ENCODE data around the gene ADAMTS17. TPM values are rescaled to one million over a fixed set of nuclear protein-coding genes. Genes with fewer than 3 reads are reported as not detected.

ADAMTS17 gene
- total and polyA plus RNA-seq, 9 of the 15 experiments (the other 6 are each of a cell fraction or from before 2014, with no cell fraction given), result 0.01 to 0.14 (median 0.07) TPM; not detected in 6

- TF ChIP-seq STAT6 (CRISPR knock-in tag; IDR thresholded peaks at IDR 0.05), result no peak
- TF ChIP-seq ZNF395 (CRISPR knock-in tag; IDR thresholded peaks at IDR 0.05), result no peak
- TF ChIP-seq SLC30A9 (CRISPR knock-in tag; IDR thresholded peaks at IDR 0.05), result no peak
- no peak for TF ChIP-seq NR3C1 (CRISPR knock-in tag; IDR thresholded peaks at IDR 0.05)
- TF ChIP-seq NFIX (CRISPR knock-in tag; IDR thresholded peaks at IDR 0.05; ENCODE audit: low read depth), result no peak
Measured at GRCh38 chr15:100108846-100109245, 232.9 kb downstream of the ADAMTS17 start (continued).

- in situ Hi-C loops (cut with MboI) (no loop called here), intact Hi-C loops (cut with micrococcal nuclease) (no loop called here)
- Histone ChIP-seq H3K4me2 (ENCODE audit: insufficient read depth, low read length) (no peak overlapping the region), H3K9me1 (ENCODE audit: control insufficient read depth, insufficient read depth, low read length) (no peaks in the 10 kb centered on the region), H4K20me1 (replicated peaks; ENCODE audit: control insufficient read depth, insufficient read depth, low read length) (0 out of 2 replicates have a peak, but pooled peaks cover 3% of the 10 kb centered on the region), H3K36me3 (ENCODE audit: control insufficient read depth, insufficient read depth, low read length) (no peaks in the 10 kb centered on the region), H3K4me3 (no peak overlapping the region), H3K79me2 (ENCODE audit: control insufficient read depth, insufficient read depth, low read length) (no peaks in the 10 kb centered on the region), H3K27me3 (ENCODE audit: control insufficient read depth in 2 of 2, insufficient read depth in 2 of 2, low read length in 2 of 2) (peaks cover 0 to 62% of the 10 kb centered on the region in 2 experiments; a peak in 2 of 5 replicates), H2AFZ (ENCODE audit: low read depth, low read length) (no peak overlapping the region), H3K27ac (ENCODE audit: extremely low read depth, low read depth, low read length) (no peak overlapping the region), H3K4me1 (replicated peaks in 1 of 2; ENCODE audit: control insufficient read depth in 2 of 2, insufficient read depth in 2 of 2, low read length in 2 of 2) (no peaks in the 10 kb centered on the region; a peak in 1 of 5 replicates), H3K9ac (ENCODE audit: insufficient read depth in 1 of 2, low read depth in 2 of 2, low read length in 2 of 2) (no peak overlapping the region), H3K9me3 (replicated peaks; ENCODE audit: control insufficient read depth, insufficient read depth, low read depth, low read length) (no peaks in the 10 kb centered on the region)
- ATAC-seq (no peak), FAIRE-seq (no peak), DNase-seq (ENCODE audit: extremely low read depth in 1 of 4, low spot score in 3 of 4) (no peak)
- no TSS peak for BruUV-seq (replicated peaks)
- POLR2A ChIA-PET, result no interaction called here
- WGBS (ENCODE audit: insufficient coverage, low coverage, missing lambda C conversion rate), result 0% methylated on average over 8 of the region's 8 CpGs
- no peak for TF ChIP-seq TCF7L2 (IDR thresholded peaks at IDR 0.05; ENCODE audit: low read depth, low read length)
- no peak for TF ChIP-seq COPS2 (conservative IDR thresholded peaks at IDR 0.05)
- TF ChIP-seq TAF15 (IDR thresholded peaks at IDR 0.05; ENCODE audit: low read depth, low read length), result no peak
- no peak for TF ChIP-seq ZNF253 (CRISPR knock-in tag; conservative IDR thresholded peaks at IDR 0.05)
- no peak for TF ChIP-seq ZNF395 (CRISPR knock-in tag; IDR thresholded peaks at IDR 0.05)
- no peak for TF ChIP-seq ZNF239 (CRISPR knock-in tag; IDR thresholded peaks at IDR 0.05)
- no peak for TF ChIP-seq SAFB (IDR thresholded peaks at IDR 0.05; ENCODE audit: borderline replicate concordance, low read depth, low read length)
- TF ChIP-seq UBTF (IDR thresholded peaks at IDR 0.05; ENCODE audit: borderline replicate concordance in 1 of 2, low read depth in 2 of 2, low read length in 2 of 2), result no peak
- TF ChIP-seq MAX (CRISPR knock-in tag; IDR thresholded peaks at IDR 0.05), result no peak
- CTCF ChIA-PET (ENCODE audit: low intra/inter-chr PET ratio), result no interaction called here
Measured at GRCh38 chr15:100108346-100108745, 233.4 kb downstream of the ADAMTS17 start.
